IPS-18a (cell line): ENCODE measurements around the gene KERA.

Experiments used
- H3K27ac ChIP-seq: one replicate; pipeline ENCODE4 v1.5.1; 2013; ENCODE audit warnings: low read length
- H3K27me3 ChIP-seq: one replicate; pipeline ENCODE4 v1.6.1; 2013; ENCODE audit warnings: mild to moderate bottlenecking, low read length; ENCODE audit not compliant: control insufficient read depth, insufficient read depth
- H3K36me3 ChIP-seq: one replicate; pipeline ENCODE4 v1.6.1; 2013; ENCODE audit warnings: low read depth, low read length; ENCODE audit not compliant: control insufficient read depth
- H3K4me1 ChIP-seq: one replicate; pipeline ENCODE4 v1.6.1; 2013; ENCODE audit warnings: low read depth, low read length; ENCODE audit not compliant: control insufficient read depth
- H3K4me3 ChIP-seq: one replicate; pipeline ENCODE4 v1.5.1; 2013; ENCODE audit warnings: low read length
- H3K9ac ChIP-seq: one replicate; pipeline ENCODE4 v1.6.1; 2013; ENCODE audit warnings: mild to moderate bottlenecking, low read length, moderate library complexity
- H3K9me3 ChIP-seq: one replicate; pipeline ENCODE4 v1.6.1; 2013; ENCODE audit warnings: low read depth, low read length; ENCODE audit not compliant: control insufficient read depth

Gene KERA

DNA sequence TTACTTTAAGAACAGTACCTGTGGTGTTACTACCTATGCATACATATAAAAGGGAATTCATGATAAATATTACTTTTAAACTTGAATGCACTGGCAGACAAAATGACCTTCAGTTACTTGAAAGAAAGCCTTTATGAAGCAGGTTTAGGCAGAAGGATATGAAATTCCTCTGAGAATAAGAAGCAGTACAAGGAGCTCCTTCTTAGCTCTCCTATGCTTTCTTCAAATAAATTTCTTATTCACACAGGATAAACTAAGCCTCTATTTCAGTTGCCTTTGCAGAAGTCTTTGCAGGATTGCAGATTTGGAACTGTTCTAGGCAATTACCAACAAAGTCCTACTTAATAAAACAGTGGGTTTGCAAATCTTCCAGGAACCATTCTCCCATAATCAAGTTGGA lies 54.1 kb downstream of the KERA start:
- no peaks in the 10 kb centered on the region for H3K27me3 ChIP-seq
- no peaks in the 10 kb centered on the region for H3K9me3 ChIP-seq
- no peaks in the 10 kb centered on the region for H3K36me3 ChIP-seq
- no peak overlapping the region for H3K9ac ChIP-seq
- H3K4me3 ChIP-seq: no peak overlapping the region
- no peak overlapping the region for H3K27ac ChIP-seq
- H3K4me1 ChIP-seq: no peaks in the 10 kb centered on the region

DNA sequence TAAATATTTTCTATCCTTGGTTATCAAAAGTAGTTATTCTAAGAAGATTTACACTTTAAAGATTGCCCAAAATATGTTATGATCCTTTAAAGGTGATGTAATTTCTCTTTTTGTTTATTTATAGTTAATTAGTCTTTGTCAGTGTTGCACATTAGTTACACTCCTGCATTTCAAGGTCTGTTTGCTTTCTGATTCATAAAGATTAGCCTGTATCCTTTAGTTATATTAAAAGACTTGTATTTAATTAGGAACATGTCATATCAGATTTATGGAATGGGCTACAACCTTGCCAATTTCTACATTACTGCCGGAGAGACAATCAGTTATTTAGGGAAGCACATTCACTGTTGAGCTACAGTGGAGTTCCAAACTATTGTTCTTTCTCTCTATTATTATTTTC lies 56.5 kb downstream of the KERA start:
- Histone ChIP-seq H3K27me3 (no peaks in the 10 kb centered on the region), H3K27ac (no peak overlapping the region), H3K36me3 (no peaks in the 10 kb centered on the region), H3K9me3 (no peaks in the 10 kb centered on the region), H3K9ac (no peak overlapping the region), H3K4me1 (no peaks in the 10 kb centered on the region), H3K4me3 (no peak overlapping the region)
